AG09319 (cell line): ENCODE measurements around the gene TAC4.

Experiments
- DNase-seq: peaks from one replicate; pipeline ENCODE4 v3.0.0-alpha.2; 2010; ENCODE audit warnings: low read depth; ENCODE audit errors: extremely low read depth
- TF ChIP-seq, protein P1 (sequence below): IDR thresholded peaks from 2 replicates; pipeline ENCODE4 v1.5.1; 2011; ENCODE audit warnings: low read depth, mild to moderate bottlenecking, inconsistent platforms, low read length, moderate library complexity

Gene TAC4

DNA sequence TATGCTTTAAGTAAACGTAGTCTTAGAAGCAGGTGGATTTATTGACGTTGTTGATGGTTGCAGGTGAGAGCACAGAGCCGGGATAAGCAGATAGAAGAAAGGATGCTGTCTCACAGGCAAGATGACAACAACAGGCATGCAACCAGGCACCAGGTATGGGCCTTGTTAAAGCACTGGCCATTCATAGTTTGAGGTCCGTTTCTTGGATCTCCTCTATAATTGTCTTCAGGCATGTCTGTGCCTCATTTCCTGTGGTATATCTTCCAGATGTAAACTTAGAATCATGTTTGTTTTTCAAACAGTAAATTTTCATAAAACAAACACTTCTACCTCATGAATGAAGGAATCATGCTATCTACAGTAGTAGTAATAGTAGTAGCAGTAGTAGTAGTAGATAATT is 38.8 kb downstream of the TAC4 start:
- DNase-seq: no peak
- TF ChIP-seq, protein P1, sequence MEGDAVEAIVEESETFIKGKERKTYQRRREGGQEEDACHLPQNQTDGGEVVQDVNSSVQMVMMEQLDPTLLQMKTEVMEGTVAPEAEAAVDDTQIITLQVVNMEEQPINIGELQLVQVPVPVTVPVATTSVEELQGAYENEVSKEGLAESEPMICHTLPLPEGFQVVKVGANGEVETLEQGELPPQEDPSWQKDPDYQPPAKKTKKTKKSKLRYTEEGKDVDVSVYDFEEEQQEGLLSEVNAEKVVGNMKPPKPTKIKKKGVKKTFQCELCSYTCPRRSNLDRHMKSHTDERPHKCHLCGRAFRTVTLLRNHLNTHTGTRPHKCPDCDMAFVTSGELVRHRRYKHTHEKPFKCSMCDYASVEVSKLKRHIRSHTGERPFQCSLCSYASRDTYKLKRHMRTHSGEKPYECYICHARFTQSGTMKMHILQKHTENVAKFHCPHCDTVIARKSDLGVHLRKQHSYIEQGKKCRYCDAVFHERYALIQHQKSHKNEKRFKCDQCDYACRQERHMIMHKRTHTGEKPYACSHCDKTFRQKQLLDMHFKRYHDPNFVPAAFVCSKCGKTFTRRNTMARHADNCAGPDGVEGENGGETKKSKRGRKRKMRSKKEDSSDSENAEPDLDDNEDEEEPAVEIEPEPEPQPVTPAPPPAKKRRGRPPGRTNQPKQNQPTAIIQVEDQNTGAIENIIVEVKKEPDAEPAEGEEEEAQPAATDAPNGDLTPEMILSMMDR: no peak

DNA sequence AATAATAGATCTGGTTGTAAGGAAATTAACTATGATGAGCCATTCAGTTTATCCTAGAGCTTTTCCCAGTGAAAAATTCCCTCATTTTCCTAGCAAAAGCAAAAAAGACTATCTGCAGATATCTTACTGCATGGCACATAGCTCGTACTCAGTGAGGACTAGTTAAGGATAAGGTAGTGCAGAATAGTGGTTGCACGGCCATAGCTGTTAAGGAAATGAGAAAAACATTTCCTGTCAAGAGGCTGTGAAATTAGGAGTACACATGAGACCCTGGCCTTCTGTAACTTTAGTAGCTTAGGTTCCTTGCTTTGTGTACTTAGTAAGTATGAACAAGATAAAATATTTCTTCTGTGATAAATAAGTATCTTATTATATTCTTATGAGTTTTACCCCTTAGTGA is 49.1 kb downstream of the TAC4 start:
- no peak for DNase-seq
- TF ChIP-seq, protein P1: no peak

DNA sequence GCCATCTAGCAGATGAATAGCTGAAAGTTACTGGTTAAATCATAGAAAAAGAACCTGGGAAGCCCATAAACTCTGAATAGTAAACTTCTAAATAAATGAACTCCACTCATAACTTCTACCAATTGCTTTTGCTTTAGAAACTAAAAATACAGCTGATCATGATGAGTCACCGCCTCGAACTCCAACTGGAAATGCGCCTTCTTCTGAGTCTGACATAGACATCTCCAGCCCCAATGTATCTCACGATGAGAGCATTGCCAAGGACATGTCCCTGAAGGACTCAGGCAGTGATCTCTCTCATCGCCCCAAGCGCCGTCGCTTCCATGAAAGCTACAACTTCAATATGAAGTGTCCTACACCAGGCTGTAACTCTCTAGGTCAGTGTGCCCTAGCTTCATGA is 49.7 kb downstream of the TAC4 start:
- DNase-seq: no peak

DNA sequence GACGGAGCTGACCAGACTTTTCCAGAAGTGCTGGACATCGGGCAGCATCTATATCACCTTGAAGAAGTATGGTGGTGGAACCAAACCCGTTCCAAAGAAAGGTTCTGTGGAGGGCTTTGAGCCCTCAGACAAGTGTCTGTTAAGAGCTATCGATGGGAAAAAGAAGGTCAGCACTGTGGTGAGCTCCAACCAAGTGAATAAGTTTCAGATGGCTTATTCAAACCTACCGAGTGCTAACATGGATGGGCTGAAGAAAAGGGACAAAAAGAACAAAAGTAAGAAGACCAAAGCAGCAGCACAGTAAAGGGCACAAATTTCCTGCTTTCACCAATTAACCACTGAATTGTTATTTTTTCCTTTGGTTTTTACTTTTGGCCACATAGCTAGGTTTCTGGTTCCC is 52.5 kb downstream of the TAC4 start:
- TF ChIP-seq, protein P1: no peak
- DNase-seq: no peak

More for the DNA sequence above, 49.7 kb downstream of the TAC4 start:
- TF ChIP-seq, protein P1: no peak

DNA sequence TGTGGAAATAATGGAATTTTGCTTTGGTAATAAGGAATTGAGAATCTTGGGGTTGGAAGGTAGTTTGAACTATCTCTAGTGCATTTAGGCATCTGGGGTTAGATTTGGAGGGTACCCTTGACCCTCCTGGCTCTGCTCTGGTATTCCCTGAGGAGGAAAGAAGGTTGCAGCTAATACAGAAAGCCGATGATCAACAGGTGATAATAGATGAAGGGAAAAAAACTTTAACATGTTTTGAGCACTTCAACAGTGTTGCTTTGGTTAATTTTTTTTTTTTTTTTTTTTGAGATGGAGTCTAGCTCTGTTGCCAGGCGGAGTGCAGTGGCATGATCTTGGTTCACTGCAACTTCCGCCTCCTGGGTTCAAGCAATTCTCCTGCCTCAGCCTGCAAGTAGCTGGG is 54.6 kb downstream of the TAC4 start:
- DNase-seq: no peak
- TF ChIP-seq, protein P1: no peak

DNA sequence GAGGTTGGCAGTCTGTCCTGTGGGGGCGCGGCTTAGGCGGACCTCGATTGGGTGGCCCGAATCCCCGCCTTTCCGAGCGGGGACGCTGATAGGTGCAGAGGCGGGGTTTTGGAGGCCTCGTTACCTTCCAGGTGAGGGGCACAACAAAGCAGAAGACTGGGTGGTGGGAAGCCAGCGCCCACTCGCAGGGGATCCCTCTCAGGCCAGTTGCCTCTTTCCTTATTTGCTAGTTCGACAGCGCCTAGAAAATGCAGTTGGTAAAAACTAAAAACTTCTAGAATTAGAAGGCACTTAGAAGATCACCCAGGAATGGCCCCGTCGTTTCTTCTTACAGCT is 58.7 kb downstream of the TAC4 start:
- TF ChIP-seq, protein P1: no peak
- DNase-seq: no peak

DNA sequence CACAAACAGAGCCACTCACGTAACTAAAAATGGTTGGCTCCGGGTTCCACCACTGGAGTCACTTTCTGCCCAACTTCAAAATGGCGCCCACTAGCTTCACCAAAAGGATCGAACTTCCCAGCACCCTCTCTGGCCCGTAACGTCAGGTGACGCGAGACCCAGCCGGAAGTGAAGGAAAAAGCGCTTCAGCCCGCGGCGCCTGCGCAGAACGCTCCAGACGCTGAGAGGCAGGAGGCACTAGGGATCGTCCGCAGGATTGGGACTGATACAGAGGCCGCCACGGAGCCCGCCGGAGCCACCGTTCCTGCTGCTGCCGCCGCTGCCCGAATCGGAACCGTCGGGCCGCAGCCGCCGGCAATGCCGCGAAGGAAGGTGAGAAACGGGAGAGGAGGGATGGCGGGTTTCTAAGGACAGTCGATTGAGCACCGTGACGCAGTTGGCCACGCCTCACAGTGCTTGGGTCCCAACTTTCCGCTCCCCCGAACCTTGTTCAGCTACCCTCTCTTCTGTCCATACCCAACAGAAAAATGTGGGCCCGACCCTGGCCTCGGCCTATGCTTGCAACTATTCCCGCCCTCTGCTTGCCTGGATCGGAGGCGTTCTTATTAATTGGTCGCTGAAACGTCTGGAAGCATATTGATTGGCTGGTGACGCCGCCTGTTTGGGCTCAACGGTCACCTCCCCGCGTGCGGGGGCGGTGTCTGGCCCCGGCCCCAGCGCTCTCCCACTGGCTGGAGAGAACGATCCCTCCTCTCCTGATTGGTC is 59.2 kb downstream of the TAC4 start, which contains the start of gene KAT7:
TSS of gene KAT7 (plus strand) at position 204 of the 765 bp plus-strand sequence. CDS start at position 358, 154 bp downstream.
- peak; percentile 98 for DNase-seq
- TF ChIP-seq, protein P1: no peak
